Calu3 (cell line): ENCODE data around the gene C3orf52. TPM values are rescaled to one million over a fixed set of nuclear protein-coding genes. Genes with fewer than 3 reads are reported as not detected.

Source experiments
- BruUV-seq: library from RNA; stranded (reverse); fragments of 400-500 nt; replicated peaks from 2 replicates; lab custom pipeline; 2021; lab: Mats Ljungman, UMichigan
- CTCF ChIA-PET: fragments of 300-600 bp; sonication (Branson Sonifier 250); formaldehyde crosslinking; loops from one replicate; lab custom pipeline; 2022; ENCODE audit warnings: antibody characterized with exemption; lab: Charles Lee
- DNase-seq: peaks from one replicate; pipeline ENCODE4 v3.0.0; 2022
- H3K27ac Mint-ChIP-seq: one replicate; pipeline ENCODE4 v1.8.0; 2022; ENCODE audit warnings: mixed read lengths; ENCODE audit not compliant: unreplicated experiment
- H3K27me3 Mint-ChIP-seq: one replicate; pipeline ENCODE4 v1.8.0; 2022; ENCODE audit warnings: mixed read lengths; ENCODE audit not compliant: unreplicated experiment
- H3K36me3 Mint-ChIP-seq: one replicate; pipeline ENCODE4 v1.8.0; 2022; ENCODE audit warnings: mild to moderate bottlenecking, moderate library complexity, mixed read lengths; ENCODE audit not compliant: insufficient read depth, unreplicated experiment
- H3K4me1 Mint-ChIP-seq: one replicate; pipeline ENCODE4 v1.8.0; 2022; ENCODE audit warnings: mild to moderate bottlenecking, low read depth, mixed read lengths; ENCODE audit not compliant: unreplicated experiment
- H3K4me3 Mint-ChIP-seq: one replicate; pipeline ENCODE4 v1.8.0; 2022; ENCODE audit warnings: mild to moderate bottlenecking, low read depth, moderate library complexity, mixed read lengths; ENCODE audit not compliant: unreplicated experiment
- H3K9me3 Mint-ChIP-seq: one replicate; pipeline ENCODE4 v1.8.0; 2022; ENCODE audit warnings: low read depth, mixed read lengths; ENCODE audit not compliant: unreplicated experiment
- CTCF ChIP-seq: fragments of 200-600 bp; IDR thresholded peaks from one replicate; pipeline ENCODE4 v1.8.0; 2022; ENCODE audit warnings: antibody characterized with exemption; ENCODE audit not compliant: unreplicated experiment
- intact Hi-C: fragments of 100-400 bp; cut with micrococcal nuclease; formaldehyde crosslinking; loops from one replicate; pipeline ENCODE4 v1.10.0; 2022; ENCODE audit not compliant: unreplicated experiment
- total RNA-seq: library from RNA; stranded (reverse); gene quantifications from 2 replicates; pipeline ENCODE4 v1.2.3, GENCODE V29; 2022

Gene C3orf52
- total RNA-seq, 1 experiment from 2014 or later: 28.2 TPM

GRCh38 chr3:112119962-112120836, 34.0 kb downstream of the C3orf52 start:
- H3K4me3 Mint-ChIP-seq: no peak overlapping the region
- intact Hi-C loops: no loop called here
- no peak for TF ChIP-seq CTCF
- no peaks in the 10 kb centered on the region for H3K27me3 Mint-ChIP-seq
- H3K27ac Mint-ChIP-seq: no peak overlapping the region
- no peaks in the 10 kb centered on the region for H3K4me1 Mint-ChIP-seq
- no TSS peak for BruUV-seq
- no peak for DNase-seq
- H3K9me3 Mint-ChIP-seq: no peaks in the 10 kb centered on the region
- CTCF ChIA-PET: no interaction called here
- H3K36me3 Mint-ChIP-seq: peaks cover 10% of the 10 kb centered on the region

GRCh38 chr3:112121577-112122547, 35.7 kb downstream of the C3orf52 start:
- H3K27ac Mint-ChIP-seq: no peak overlapping the region
- no peak overlapping the region for H3K4me3 Mint-ChIP-seq
- H3K36me3 Mint-ChIP-seq: peaks cover 10% of the 10 kb centered on the region
- BruUV-seq: no TSS peak
- intact Hi-C loops: no loop called here
- no peaks in the 10 kb centered on the region for H3K27me3 Mint-ChIP-seq
- no peak for TF ChIP-seq CTCF
- H3K4me1 Mint-ChIP-seq: no peaks in the 10 kb centered on the region
- CTCF ChIA-PET: no interaction called here
- no peaks in the 10 kb centered on the region for H3K9me3 Mint-ChIP-seq
- DNase-seq: no peak

- no peak overlapping the region for H3K4me3 Mint-ChIP-seq
- no peaks in the 10 kb centered on the region for H3K4me1 Mint-ChIP-seq
- no peak overlapping the region for H3K27ac Mint-ChIP-seq
- DNase-seq: no peak
- peaks cover 10% of the 10 kb centered on the region for H3K36me3 Mint-ChIP-seq
- no peaks in the 10 kb centered on the region for H3K9me3 Mint-ChIP-seq
- CTCF ChIA-PET: no interaction called here
- intact Hi-C loops: no loop called here
- no peak for TF ChIP-seq CTCF
- BruUV-seq: no TSS peak
- H3K27me3 Mint-ChIP-seq: no peaks in the 10 kb centered on the region
Measured at GRCh38 chr3:112122870-112123269, 36.7 kb downstream of the C3orf52 start.

- intact Hi-C loops: no loop called here
- CTCF ChIA-PET: no interaction called here
- no peak for TF ChIP-seq CTCF
- H3K27ac Mint-ChIP-seq: no peak overlapping the region
- no peaks in the 10 kb centered on the region for H3K27me3 Mint-ChIP-seq
- H3K4me3 Mint-ChIP-seq: no peak overlapping the region
- peaks cover 4% of the 10 kb centered on the region for H3K36me3 Mint-ChIP-seq
- no peaks in the 10 kb centered on the region for H3K4me1 Mint-ChIP-seq
- no peak for DNase-seq
- H3K9me3 Mint-ChIP-seq: no peaks in the 10 kb centered on the region
- no TSS peak for BruUV-seq
Measured at GRCh38 chr3:112123548-112123947, 37.4 kb downstream of the C3orf52 start.
